Gastroesophageal sphincter (tissue), 4 donors: Measurements from ENCODE around the gene WASF3. TPM values are rescaled to one million over a fixed set of nuclear protein-coding genes. Genes with fewer than 3 reads are reported as not detected.

Experiments
- ATAC-seq: fragments of 150-250 bp; one replicate; pipeline ENCODE4 v1.9.1; 2016; ENCODE audit warnings: mild to moderate bottlenecking, moderate library complexity
- H3K27ac ChIP-seq, 4 donors: fragments of 200-600 bp; sonication (generic) in 3 of 4; 1 replicate in 3 of 4; 2 replicates in 1 of 4; pipeline ENCODE4 v1.5.1; 2016 to 2019
- H3K27me3 ChIP-seq: fragments of 200-600 bp; sonication (generic); one replicate; pipeline ENCODE4 v1.5.1; 2019
- H3K36me3 ChIP-seq, 2 donors: fragments of 200-600 bp; sonication (generic); one replicate each; pipeline ENCODE4 v1.5.1; 2019; ENCODE audit warnings: control low read depth in 1 of 2
- H3K4me1 ChIP-seq, 3 donors: fragments of 200-600 bp; sonication (generic); 1 replicate in 2 of 3; 2 replicates in 1 of 3; pipeline ENCODE4 v1.5.1; 2016 to 2019; ENCODE audit warnings: control low read depth in 2 of 3
- H3K4me3 ChIP-seq, 2 donors: fragments of 200-600 bp; sonication (generic); one replicate each; pipeline ENCODE4 v1.5.1; 2019; ENCODE audit warnings: mild to moderate bottlenecking in 1 of 2, moderate library complexity in 1 of 2
- H3K9me3 ChIP-seq, 3 donors: fragments of 200-600 bp; sonication (generic); one replicate each; pipeline ENCODE4 v1.5.1; 2017 to 2019; ENCODE audit warnings: control low read depth in 2 of 3
- CTCF ChIP-seq, 4 experiments: fragments of 200-600 bp in 2 of 4; fragments of 450-650 bp in 2 of 4; sonication (generic) in 1 of 4; IDR thresholded peaks; one replicate each; pipeline ENCODE4 v1.5.1; 2017 to 2019; ENCODE audit warnings: antibody characterized with exemption in 4 of 4, mild to moderate bottlenecking in 2 of 4, moderate library complexity in 2 of 4
- EP300 ChIP-seq: sonication (generic); formaldehyde crosslinking; IDR thresholded peaks from one replicate; pipeline ENCODE4 v1.6.1; 2017; ENCODE audit warnings: antibody characterized with exemption, mild to moderate bottlenecking
- POLR2A ChIP-seq, 2 donors: fragments of 450-650 bp; IDR thresholded peaks; one replicate each; pipeline ENCODE4 v1.6.1; 2017; ENCODE audit warnings: antibody characterized with exemption in 2 of 2, mild to moderate bottlenecking in 2 of 2, moderate library complexity in 1 of 2
- POLR2AphosphoS5 ChIP-seq: sonication (generic); formaldehyde crosslinking; IDR thresholded peaks from one replicate; pipeline ENCODE4 v1.6.1; 2017; ENCODE audit warnings: antibody characterized with exemption
- WGBS, 2 donors: methylation state at CpG; one replicate each; pipeline ENCODE4 v1.1.5; 2018; ENCODE audit warnings: low coverage in 1 of 2; 5-methylcytosine and 5-hydroxymethylcytosine counted together
- total RNA-seq, 4 donors: library from RNA; depleted of rRNA; stranded (reverse); fragments of >200 nt; gene quantifications; one replicate each; pipeline ENCODE4 v1.1.0, GENCODE V29; 2016

Gene WASF3
- total RNA-seq, 4 donors from 2014 or later, result 13.7 to 19.0 (median 18.7) TPM

- no peak for ATAC-seq
- H3K27ac ChIP-seq, result no peak overlapping the region
- no peaks in the 10 kb centered on the region for H3K9me3 ChIP-seq
- WGBS, 2 donors, result 80 to 88% methylated on average over 3 to 4 of the region's 4 CpGs
- TF ChIP-seq POLR2AphosphoS5 (no peak), EP300 (no peak), POLR2A (IDR thresholded peaks at IDR 0.05) (no peak), CTCF (IDR thresholded peaks at IDR 0.05) (no peak)
- no peaks in the 10 kb centered on the region for H3K27me3 ChIP-seq
- H3K36me3 ChIP-seq, result no peaks in the 10 kb centered on the region
- no peak overlapping the region for H3K4me3 ChIP-seq
- no peaks in the 10 kb centered on the region for H3K4me1 ChIP-seq
Observed at GRCh38 chr13:26658448-26659385, 101.2 kb downstream of the WASF3 start.

GRCh38 chr13:26660185-26660584 is 102.7 kb downstream of the WASF3 start:
- no peaks in the 10 kb centered on the region for H3K36me3 ChIP-seq
- H3K4me3 ChIP-seq, result no peak overlapping the region
- H3K27ac ChIP-seq, result no peak overlapping the region
- no peaks in the 10 kb centered on the region for H3K4me1 ChIP-seq
- H3K9me3 ChIP-seq, result no peaks in the 10 kb centered on the region
- 79% methylated on average over 4 of the region's 5 CpGs; no CpG with 5 or more reads in 1 of the 2 donors for WGBS, 2 donors
- ATAC-seq, result no peak
- no peaks in the 10 kb centered on the region for H3K27me3 ChIP-seq
- TF ChIP-seq EP300, result no peak
- no peak for TF ChIP-seq POLR2AphosphoS5
- TF ChIP-seq CTCF (IDR thresholded peaks at IDR 0.05), result no peak
- TF ChIP-seq POLR2A (IDR thresholded peaks at IDR 0.05), result no peak

GRCh38 chr13:26660766-26661165 is 103.3 kb downstream of the WASF3 start:
- ATAC-seq, result no peak
- no peak for TF ChIP-seq POLR2A (IDR thresholded peaks at IDR 0.05)
- TF ChIP-seq CTCF (IDR thresholded peaks at IDR 0.05), result no peak
- TF ChIP-seq EP300, result no peak
- no peak for TF ChIP-seq POLR2AphosphoS5
- 91 to 94% methylated on average over 5 to 6 of the region's 6 CpGs for WGBS, 2 donors
- H3K27ac ChIP-seq, result no peak overlapping the region
- H3K9me3 ChIP-seq, result no peaks in the 10 kb centered on the region
- H3K27me3 ChIP-seq, result no peaks in the 10 kb centered on the region
- H3K4me3 ChIP-seq, result no peak overlapping the region
- H3K36me3 ChIP-seq, result no peaks in the 10 kb centered on the region
- no peaks in the 10 kb centered on the region for H3K4me1 ChIP-seq

GRCh38 chr13:26663791-26664190 is 106.3 kb downstream of the WASF3 start:
- no peak overlapping the region for H3K4me3 ChIP-seq

More at GRCh38 chr13:26663791-26664190, 106.3 kb downstream of the WASF3 start:
- H3K36me3 ChIP-seq, result peaks cover 0 to 10% of the 10 kb centered on the region in 2 donors
- 51 to 53% methylated on average over 4 of the region's 4 CpGs for WGBS, 2 donors
- ATAC-seq, result no peak
- TF ChIP-seq CTCF (IDR thresholded peaks at IDR 0.05) (no peak), EP300 (no peak), POLR2AphosphoS5 (no peak), POLR2A (IDR thresholded peaks at IDR 0.05) (no peak)
- H3K27ac ChIP-seq, result no peak overlapping the region
- no peaks in the 10 kb centered on the region for H3K27me3 ChIP-seq
- no peaks in the 10 kb centered on the region for H3K9me3 ChIP-seq
- no peaks in the 10 kb centered on the region for H3K4me1 ChIP-seq
